ENCODE data around the gene SPAG8. TPM values are rescaled to one million over a fixed set of nuclear protein-coding genes. Genes with fewer than 3 reads are reported as not detected.

The SPAG8 gene
- total RNA-seq (2021): 0.46 and 0.50 TPM in 2 replicates
- long read RNA-seq, partial matches to known transcripts: 0 of 1 reads
- long read RNA-seq, other reads (novel, unspliced or antisense): 0 of 1 reads

- H3K27me3 Mint-ChIP-seq (ENCODE audit: low read depth): peaks cover 5% of the 10 kb centered on the region
- no peak within 1 kb of the TSS for H3K18ac ChIP-seq (ENCODE audit: insufficient read length, low read depth, low read length)
- peak; percentile 98 for DNase-seq
These were observed at the start of gene SPAG8 for GRCh38 chr9:35812025-35812602. SPAG8 (minus strand) TSS chr9:35812262; CDS start chr9:35812147, 115 bp downstream.

More at GRCh38 chr9:35812025-35812602, at the start of gene SPAG8:
- H3K27me3 ChIP-seq (ENCODE audit: insufficient read depth, low read length): no peaks in the 10 kb centered on the region
- H2AK5ac ChIP-seq (ENCODE audit: insufficient read length, low read length): no peak within 1 kb of the TSS
- no peak within 1 kb of the TSS for H3K14ac ChIP-seq (ENCODE audit: insufficient read depth, low read length)
- H3K27ac Mint-ChIP-seq: peak within 1 kb of the TSS in 2 of 3 experiments; percentile 82 to 92; a peak in 5 of 7 replicates
- no peak within 1 kb of the TSS for H2BK12ac ChIP-seq (ENCODE audit: insufficient read length, low read depth, low read length)
- no peak within 1 kb of the TSS for H4K91ac ChIP-seq (ENCODE audit: insufficient read length, low read depth, low read length)
- no peak within 1 kb of the TSS for H2BK15ac ChIP-seq (ENCODE audit: low read depth, low read length)
- no peak within 1 kb of the TSS for H2AFZ ChIP-seq (ENCODE audit: low read length)
- no peak within 1 kb of the TSS for H4K5ac ChIP-seq (ENCODE audit: insufficient read length, low read depth, low read length)
- no peak within 1 kb of the TSS for H3K56ac ChIP-seq (ENCODE audit: insufficient read length, low read depth, low read length)
- H3K9me3 ChIP-seq (ENCODE audit: control insufficient read depth, low read depth, low read length): no peaks in the 10 kb centered on the region
- H4K8ac ChIP-seq (replicated peaks; ENCODE audit: insufficient read length, low read depth, low read length): no peak within 1 kb of the TSS
- H2BK20ac ChIP-seq (ENCODE audit: low read depth, low read length, poor library complexity, severe bottlenecking): no peak within 1 kb of the TSS
- peak within 1 kb of the TSS; percentile 71 to 82 for H3K4me3 Mint-ChIP-seq
- WGBS (ENCODE audit: extremely low coverage, insufficient read length, low lambda C conversion rate): no CpG with 5 or more reads among the region's 28 CpGs
- H3K23ac ChIP-seq (ENCODE audit: insufficient read length, low read depth, low read length): no peak within 1 kb of the TSS
- no peaks in the 10 kb centered on the region; a peak in 1 of 5 replicates for H3K9me3 Mint-ChIP-seq
- peaks cover 9% of the 10 kb centered on the region for H3K23me2 ChIP-seq (ENCODE audit: insufficient read length, low read depth, low read length, poor library complexity, severe bottlenecking)
- H3K79me1 ChIP-seq (ENCODE audit: insufficient read depth, low read depth, low read length, poor library complexity, severe bottlenecking): no peaks in the 10 kb centered on the region
- no peak within 1 kb of the TSS for H3K4ac ChIP-seq (ENCODE audit: low read depth, low read length)
- peaks cover 20 to 21% of the 10 kb centered on the region in 2 experiments for H3K4me1 Mint-ChIP-seq
- no peak within 1 kb of the TSS for H2BK120ac ChIP-seq (ENCODE audit: low read depth, low read length, poor library complexity, severe bottlenecking)
- H3K9ac ChIP-seq (ENCODE audit: extremely low read depth, insufficient read length, low read length): peak within 1 kb of the TSS; percentile 31
- H2BK5ac ChIP-seq (ENCODE audit: insufficient read length, low read length): no peak within 1 kb of the TSS
- no peak within 1 kb of the TSS for H3K27ac ChIP-seq (ENCODE audit: insufficient read length, low read depth, low read length)
- no peak within 1 kb of the TSS for H3T11ph ChIP-seq (ENCODE audit: low read length)
- H4K20me1 ChIP-seq (ENCODE audit: control insufficient read depth, insufficient read depth, insufficient read length): no peaks in the 10 kb centered on the region
- no peaks in the 10 kb centered on the region for H3K4me1 ChIP-seq (ENCODE audit: insufficient read depth, low read length)
- H3K4me2 ChIP-seq (ENCODE audit: insufficient read depth, insufficient read length, low read length): peak within 1 kb of the TSS; percentile 95
- TF ChIP-seq CTCF (conservative IDR thresholded peaks at IDR 0.05): no peak
- peaks cover 5 to 15% (median 10%) of the 10 kb centered on the region in 3 experiments; a peak in 4 of 7 replicates for H3K36me3 Mint-ChIP-seq (ENCODE audit: insufficient read depth in 1 of 3, low read depth in 3 of 3)
- H3K79me2 ChIP-seq (ENCODE audit: insufficient read depth, low read length): no peaks in the 10 kb centered on the region

All from H9 (cell line).